Mesenteric fat pad (tissue), 1 donor: ENCODE measurements around the gene UNK. TPM values are rescaled to one million over a fixed set of nuclear protein-coding genes. Genes with fewer than 3 reads are reported as not detected.

Experiments used
- DNase-seq: peaks from one replicate; pipeline ENCODE4 v3.0.0-alpha.2; 2020; ENCODE audit warnings: low spot score
- total RNA-seq: library from RNA; stranded (reverse); fragmentation: NEBNext Ultra II Directional; extraction: Animal tissue kit (Norgen Biotek cat#: 25700); gene quantifications from one replicate; pipeline ENCODE4 v1.2.1, GENCODE V29; 2021
- donor health status: DM: yes; HTN: yes; CAD: no.

UNK gene
- total RNA-seq, 1 donor from 2014 or later: 24.6 TPM

GRCh38 chr17:75831032-75831571, 46.5 kb downstream of the UNK start:
- DNase-seq: no peak

GRCh38 chr17:75832164-75832651, 47.6 kb downstream of the UNK start:
- no peak for DNase-seq

- DNase-seq: no peak
Observed at GRCh38 chr17:75832652-75833400, 48.2 kb downstream of the UNK start.

- no peak for DNase-seq
Observed at GRCh38 chr17:75834279-75834920, 49.8 kb downstream of the UNK start.

GRCh38 chr17:75834928-75835653, 50.5 kb downstream of the UNK start:
- no peak for DNase-seq

- no peak for DNase-seq
Observed at GRCh38 chr17:75835654-75835987, 51.0 kb downstream of the UNK start.

GRCh38 chr17:75836605-75837004, 52.0 kb downstream of the UNK start:
- no peak for DNase-seq

- no peak for DNase-seq
Observed at GRCh38 chr17:75837899-75838298, 53.3 kb downstream of the UNK start.

GRCh38 chr17:75838410-75838809, 53.8 kb downstream of the UNK start:
- no peak for DNase-seq

- DNase-seq: no peak
Observed at GRCh38 chr17:75839942-75840798, 55.6 kb downstream of the UNK start.

- DNase-seq: no peak
Observed at GRCh38 chr17:75840799-75841164, 56.2 kb downstream of the UNK start.

GRCh38 chr17:75842411-75842810, 57.8 kb downstream of the UNK start:
- DNase-seq: no peak

GRCh38 chr17:75842963-75843576, 58.5 kb downstream of the UNK start:
- no peak for DNase-seq

- DNase-seq: peak; percentile 86
Observed at GRCh38 chr17:75843577-75844529, 59.2 kb downstream of the UNK start, which contains the start of gene UNC13D. TSS of gene UNC13D (minus strand) at chr17:75844404. CDS start at chr17:75844337, 67 bp downstream.

GRCh38 chr17:75844530-75845057, 60.0 kb downstream of the UNK start:
- DNase-seq: peak; percentile 89

- DNase-seq: no peak
Observed at GRCh38 chr17:75845058-75845711, 60.6 kb downstream of the UNK start.

GRCh38 chr17:75845933-75846691, 61.5 kb downstream of the UNK start:
- DNase-seq: no peak
